Hepatocyte (in vitro differentiated cells): ENCODE data around the gene EFNA2.

Experiments
- CTCF ChIP-seq: fragments of 200-600 bp; sonication (generic); IDR thresholded peaks from 2 replicates; pipeline ENCODE4 v1.5.1; 2016; ENCODE audit warnings: antibody characterized with exemption, mild to moderate bottlenecking; ENCODE audit not compliant: poor library complexity
- EZH2 ChIP-seq: fragments of 200-600 bp; sonication (generic); IDR thresholded peaks from 2 replicates; pipeline ENCODE4 v1.6.1; 2016; ENCODE audit warnings: antibody characterized with exemption, mild to moderate bottlenecking, borderline replicate concordance

GRCh38 chr19:1247748-1248138 lies 37.9 kb upstream of the EFNA2 start:
- TF ChIP-seq CTCF (no peak), EZH2 (no peak)
